CD4-positive, alpha-beta T cell treated with Interleukin-15 for 4 hours (primary cell): ENCODE measurements around the gene UCKL1.
"Not testable (repeated sequence)": the region's sequence is repeated elsewhere in the genome, so short reads cannot be mapped to it uniquely, and the experiment has no call there.

Experiments
- DNase-seq: peaks from one replicate; pipeline ENCODE4 v3.0.0-alpha.2; 2020; ENCODE audit warnings: low spot score

Gene UCKL1

DNA sequence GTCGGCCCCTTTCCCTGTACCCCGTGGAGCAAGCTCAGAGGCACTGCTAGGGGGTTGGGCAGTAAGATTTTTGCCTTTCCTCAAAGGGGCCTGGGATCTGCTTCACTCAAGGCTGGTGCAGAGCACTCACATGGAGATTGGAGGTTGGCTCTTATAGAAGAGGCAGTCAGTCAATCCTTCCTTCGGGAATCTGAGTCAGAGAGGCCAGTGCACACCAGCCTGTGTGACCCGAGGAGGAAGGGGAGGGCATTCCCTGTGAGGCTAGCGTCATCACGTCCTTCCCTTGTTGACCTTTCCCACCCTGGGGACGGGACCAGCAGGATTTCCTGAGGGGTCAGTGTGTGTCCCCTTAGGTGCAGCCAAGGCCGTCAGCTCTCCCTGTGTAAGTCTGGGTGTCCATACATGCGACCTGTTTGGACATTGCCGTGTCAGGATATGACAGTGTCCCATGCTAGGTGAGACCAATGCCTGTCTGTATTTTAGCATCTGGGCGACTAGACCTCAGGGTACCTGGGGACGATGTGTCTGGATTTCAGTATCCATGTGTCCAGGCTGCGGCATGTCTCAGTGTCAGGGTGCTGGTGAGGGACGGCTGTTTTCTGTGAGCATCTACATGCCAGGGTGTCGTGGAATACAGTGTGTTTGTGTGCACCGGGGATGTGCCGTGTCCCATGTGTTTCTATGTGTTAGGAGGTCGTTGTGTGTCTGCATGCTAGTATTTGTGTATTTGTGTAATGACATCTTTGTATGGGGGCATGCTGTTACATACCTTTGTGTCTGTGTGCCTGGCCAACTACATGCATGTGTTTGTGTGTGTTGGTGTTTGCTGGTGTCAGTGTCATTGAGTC lies 16.3 kb upstream of the UCKL1 start:
- DNase-seq = no peak

- DNase-seq = not testable (repeated sequence)
These were observed 15.7 kb upstream of the UCKL1 start for GRCh38 chr20:63971960-63972311.

GRCh38 chr20:63970714-63971431 lies 14.7 kb upstream of the UCKL1 start:
- DNase-seq = no peak

GRCh38 chr20:63969838-63970713 lies 13.9 kb upstream of the UCKL1 start, which contains the start of gene ZNF512B:
TSS of gene ZNF512B (minus strand) at chr20:63969930. CDS start at chr20:63967950, 1,980 bp downstream.
- peak; percentile 61 for DNase-seq

DNA sequence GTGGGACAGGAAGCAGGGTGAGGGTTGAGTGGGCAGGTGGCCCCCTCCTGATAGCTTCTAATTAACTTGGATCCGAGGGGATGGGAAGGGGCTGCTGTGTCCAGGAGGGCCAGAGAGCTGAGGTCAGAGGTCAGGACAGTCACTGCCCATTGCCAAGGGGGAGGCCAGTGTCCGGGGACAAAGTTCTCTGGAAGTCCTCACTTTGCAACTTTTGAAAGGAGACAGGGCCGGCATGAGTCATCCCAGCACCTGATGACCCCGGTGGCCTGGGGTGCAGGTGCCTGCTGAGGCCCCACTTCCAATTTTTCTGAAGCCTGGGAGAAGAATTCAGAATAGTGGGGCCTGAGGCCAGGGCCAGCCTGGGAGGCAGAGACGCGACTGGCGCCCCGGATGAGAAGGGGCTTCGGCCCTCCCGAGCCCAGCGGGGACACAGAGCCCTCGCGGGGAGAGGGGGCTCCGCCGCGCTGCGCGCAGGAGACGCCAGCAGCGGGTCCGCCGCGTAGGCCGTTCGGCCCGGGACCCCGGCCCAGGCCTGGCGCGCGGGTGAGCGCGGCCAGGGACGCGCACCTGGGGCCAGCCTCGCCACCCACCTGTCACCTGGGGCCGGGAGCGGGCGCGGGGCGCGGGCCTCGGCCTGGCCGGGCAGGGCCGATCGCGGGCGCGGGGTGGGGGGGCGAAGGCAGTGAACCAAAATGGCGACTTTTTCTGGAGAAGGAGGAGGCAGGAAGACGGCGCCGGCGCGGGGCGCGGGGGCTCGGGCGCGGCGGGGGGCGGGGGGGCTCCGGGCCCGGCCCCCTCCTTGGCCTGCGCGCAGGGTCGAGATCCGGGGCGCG lies 12.9 kb upstream of the UCKL1 start:
- no peak for DNase-seq

DNA sequence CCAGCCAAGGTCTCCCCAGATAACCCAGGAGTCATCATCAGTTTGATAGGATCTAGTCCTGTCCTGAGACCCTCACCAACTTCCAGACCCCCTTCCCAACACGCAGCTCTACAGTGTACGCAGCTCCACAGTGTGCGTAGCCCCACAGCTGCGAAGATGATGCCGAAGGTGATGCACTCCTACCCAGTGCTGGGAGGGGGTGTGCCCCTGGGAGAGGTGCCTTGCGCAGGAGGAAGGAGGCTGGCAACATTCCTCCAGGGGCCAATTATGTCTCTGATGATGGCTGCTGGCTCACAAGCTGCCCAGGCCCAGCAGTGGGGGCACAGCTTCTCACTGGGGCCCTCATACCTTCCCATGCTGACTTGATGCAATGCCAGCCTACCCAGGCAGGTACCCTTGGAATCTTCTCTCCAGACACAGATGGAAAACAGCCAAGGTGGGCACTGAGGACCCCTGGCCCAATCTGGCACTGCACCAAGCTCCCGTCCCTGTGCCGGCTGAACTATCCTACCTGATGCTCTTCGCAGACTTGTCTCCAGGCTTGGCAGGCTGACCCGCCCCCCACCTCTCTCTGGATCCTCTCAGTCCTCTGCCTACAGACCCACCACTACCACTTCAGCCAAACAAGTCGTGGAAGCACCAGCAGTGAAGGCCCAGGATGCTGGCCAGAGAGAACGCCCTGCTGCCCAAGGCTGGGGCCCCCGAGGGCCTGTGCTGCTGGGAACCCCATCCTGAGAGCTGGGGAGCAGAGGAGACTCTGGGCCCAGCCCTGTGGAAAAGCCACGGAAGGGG lies 12.1 kb upstream of the UCKL1 start:
- DNase-seq = no peak

- no peak for DNase-seq
These were observed 11.3 kb upstream of the UCKL1 start for GRCh38 chr20:63967330-63968135.

DNA sequence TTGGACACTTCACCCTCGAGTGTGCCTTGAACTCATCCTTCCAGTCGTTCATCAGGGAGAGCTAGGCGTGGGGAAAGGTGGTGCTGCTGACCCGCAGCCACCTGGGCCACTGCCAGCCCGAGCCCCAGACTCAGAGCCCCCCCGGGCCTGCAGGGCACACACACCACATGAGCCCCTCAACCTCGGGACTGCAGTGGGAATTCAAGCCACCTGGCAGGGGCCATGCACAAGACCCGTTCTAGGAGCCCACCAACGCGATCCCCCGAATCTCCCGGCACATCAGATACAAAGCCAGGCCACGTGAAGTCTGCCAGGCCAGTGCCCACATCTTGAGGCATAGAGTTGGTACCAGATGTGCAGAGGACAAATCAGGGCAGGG lies 10.7 kb upstream of the UCKL1 start:
- no peak for DNase-seq

GRCh38 chr20:63966172-63966943 lies 10.1 kb upstream of the UCKL1 start:
- DNase-seq = no peak

DNA sequence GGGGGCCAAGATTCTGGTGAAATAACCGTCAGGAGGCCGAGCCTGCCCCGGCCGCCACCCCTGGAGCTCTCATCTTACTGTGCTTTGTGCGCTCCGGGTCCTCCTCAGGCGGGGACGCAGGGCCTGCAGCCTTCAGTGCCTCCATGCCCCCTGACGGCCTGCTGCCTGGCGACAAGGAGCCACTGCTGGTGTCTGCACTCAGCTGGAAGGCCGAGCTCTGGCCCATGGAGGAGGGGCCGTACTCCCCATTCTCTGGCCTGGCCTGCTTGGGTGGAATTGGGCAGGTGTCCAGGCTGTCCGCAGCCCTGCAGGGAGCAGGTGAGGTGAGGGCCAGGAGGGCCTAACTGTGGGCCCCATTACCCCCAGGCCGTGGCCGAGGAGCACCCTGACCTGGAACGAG lies 8.2 kb upstream of the UCKL1 start:
- DNase-seq = no peak

DNA sequence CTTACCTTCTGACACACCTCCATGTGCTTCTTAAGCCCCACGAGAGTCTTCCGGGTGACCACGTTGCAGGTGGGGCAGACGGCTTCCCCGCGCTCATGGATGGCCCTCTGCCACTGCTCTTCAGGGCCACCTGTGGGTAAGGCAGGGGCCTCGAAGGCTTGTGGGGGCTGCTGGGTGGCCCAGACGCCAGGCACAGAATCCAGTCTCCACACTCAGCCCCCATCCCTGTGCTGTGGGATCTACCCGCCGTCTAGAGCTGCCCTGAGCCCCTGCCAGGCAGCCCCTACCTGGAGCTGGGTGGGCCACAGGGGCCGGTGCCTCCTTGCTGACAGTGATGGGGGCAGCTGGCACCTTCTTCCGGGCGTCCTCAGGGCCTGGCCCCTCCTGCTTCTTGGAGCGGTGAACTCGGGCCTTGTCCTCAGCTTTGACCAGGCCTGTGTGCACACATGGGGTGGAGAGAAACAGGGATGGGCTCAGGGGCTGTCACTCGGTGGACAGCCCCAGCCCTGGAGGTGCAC lies 7.6 kb upstream of the UCKL1 start:
- DNase-seq = no peak

DNA sequence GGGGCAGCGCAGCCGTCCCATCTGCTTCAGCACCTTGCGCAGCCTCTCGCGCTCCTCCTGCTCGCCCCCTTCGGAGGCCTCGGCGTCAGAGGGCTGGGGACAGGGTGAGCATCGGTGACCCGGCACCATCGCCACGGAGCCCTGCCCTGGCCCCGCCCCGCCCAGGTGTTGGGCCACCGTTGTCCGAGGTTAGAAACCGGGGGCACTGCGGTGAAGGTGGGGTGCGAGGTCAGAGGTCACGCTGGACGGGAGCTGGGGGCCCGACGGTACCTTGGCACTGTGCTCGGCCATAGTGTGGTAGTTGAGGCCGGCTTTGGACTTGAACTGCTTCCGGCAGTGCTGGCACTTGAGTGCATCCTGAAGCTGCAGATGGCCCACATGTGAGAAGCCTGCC lies 7.1 kb upstream of the UCKL1 start:
- no peak for DNase-seq

DNA sequence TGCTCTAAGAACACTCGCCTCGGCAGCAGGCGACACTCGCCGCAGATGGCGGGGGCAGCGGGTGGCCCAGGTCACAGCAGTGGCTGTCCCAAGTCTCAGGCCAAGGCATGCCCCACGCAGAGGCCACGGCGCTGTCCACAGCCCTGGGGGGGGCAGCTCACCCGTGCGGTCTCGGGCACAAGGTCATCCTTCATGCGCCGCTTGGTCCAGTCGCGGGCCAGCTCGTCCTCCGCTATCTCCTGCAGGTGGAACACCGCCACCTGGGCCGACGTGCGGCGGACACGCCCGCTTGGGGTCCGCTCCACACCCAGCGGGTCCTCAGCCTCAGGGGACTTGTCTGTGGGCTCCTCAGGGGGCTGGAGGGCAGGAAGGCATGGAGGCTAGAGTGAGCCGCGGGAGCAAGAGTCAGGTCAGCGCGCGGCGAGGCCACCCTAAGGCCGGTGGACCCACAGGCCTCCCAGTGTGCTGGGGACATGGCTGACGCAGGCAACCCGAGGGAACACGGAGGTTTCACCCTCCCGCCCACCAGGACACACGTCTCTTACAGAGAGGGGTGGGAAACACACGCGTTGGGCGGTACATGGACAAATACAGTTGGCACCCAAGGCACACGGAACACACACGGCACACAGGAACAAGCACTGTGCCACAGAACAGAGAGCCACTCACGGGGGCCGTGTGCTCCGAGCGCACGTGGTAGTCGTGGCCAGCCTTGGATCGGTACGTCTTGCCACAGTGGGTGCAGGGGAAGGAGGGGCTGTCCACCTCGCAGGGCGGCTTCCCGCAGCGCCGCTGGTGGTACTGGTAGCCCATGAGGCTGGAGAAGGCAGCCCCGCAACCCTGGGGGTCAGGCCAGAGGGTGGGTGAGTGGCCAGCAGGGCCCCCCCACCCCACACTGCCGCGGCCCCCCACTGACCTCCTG lies 6.5 kb upstream of the UCKL1 start:
- no peak for DNase-seq

GRCh38 chr20:63961664-63962425 lies 5.6 kb upstream of the UCKL1 start:
- no peak for DNase-seq

DNA sequence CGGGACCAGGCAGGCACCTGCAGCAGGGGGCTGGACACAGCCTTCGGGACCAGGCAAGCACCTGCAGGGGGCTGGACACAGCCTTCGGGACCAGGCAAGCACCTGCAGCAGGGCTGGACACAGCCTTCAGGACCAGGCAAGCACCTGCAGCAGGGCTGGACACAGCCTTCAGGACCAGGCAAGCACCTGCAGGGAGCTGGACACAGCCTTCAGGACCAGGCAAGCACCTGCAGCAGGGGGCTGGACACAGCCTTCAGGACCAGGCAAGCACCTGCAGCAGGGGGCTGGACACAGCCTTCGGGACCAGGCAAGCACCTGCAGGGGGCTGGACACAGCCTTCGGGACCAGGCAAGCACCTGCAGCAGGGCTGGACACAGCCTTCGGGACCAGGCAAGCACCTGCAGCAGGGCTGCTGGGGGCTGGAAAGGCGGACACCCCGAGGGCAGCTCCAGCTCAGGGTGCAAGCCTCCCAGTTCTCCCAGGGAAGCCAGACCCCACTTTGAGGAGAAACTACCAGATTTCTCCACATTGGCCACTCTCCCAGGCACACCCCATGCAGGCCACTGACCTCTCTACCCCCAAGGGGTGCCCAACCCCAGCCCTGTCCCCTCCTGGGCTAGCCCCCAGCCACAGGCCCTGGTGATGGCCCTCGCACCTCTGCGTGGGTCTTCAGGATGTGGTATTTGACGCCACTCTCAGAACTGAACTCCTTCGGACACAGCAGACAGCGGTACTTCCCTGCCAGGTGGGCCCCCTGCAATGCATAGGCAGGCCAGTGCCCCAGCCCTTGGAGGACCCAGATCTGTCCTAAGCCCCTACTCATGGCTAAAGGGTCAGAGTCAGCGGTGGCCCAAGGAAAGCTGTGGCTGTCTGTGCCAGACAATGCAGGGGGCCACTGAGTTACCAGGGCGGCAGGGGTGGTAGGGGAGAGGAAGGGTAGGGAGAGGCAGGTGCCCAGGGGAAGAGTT lies 4.7 kb upstream of the UCKL1 start:
- not testable (repeated sequence) for DNase-seq

- no peak for DNase-seq
These were observed 3.5 kb upstream of the UCKL1 start for GRCh38 chr20:63959699-63960075.
